ENCODE measurements around the gene ARL2BP. TPM values are rescaled to one million over a fixed set of nuclear protein-coding genes. Genes with fewer than 3 reads are reported as not detected.

ARL2BP gene
- total RNA-seq, 2 donors from 2014 or later: 54.7 to 64.0 TPM

GRCh38 chr16:57216968-57217367 lies 28.1 kb upstream of the ARL2BP start:
- no peak for TF ChIP-seq CTCF (IDR thresholded peaks at IDR 0.05)
- H3K4me3 ChIP-seq: no peak overlapping the region
- DNase-seq (ENCODE audit: low spot score) (no peak), ATAC-seq (ENCODE audit: insufficient number of reproducible peaks, low FRiP score, low read depth) (no peak)
- peaks cover 60% of the 10 kb centered on the region for H3K36me3 ChIP-seq
- no peaks in the 10 kb centered on the region for H3K27me3 ChIP-seq (replicated peaks; ENCODE audit: insufficient read depth)
- H3K4me1 ChIP-seq (ENCODE audit: control insufficient read depth in 1 of 2, low read depth in 2 of 2): no peaks in the 10 kb centered on the region
- peaks cover 4% of the 10 kb centered on the region for H3K9me3 ChIP-seq
- H3K27ac ChIP-seq: no peak overlapping the region

GRCh38 chr16:57223057-57223456 lies 22.0 kb upstream of the ARL2BP start:
- no peak for TF ChIP-seq CTCF (IDR thresholded peaks at IDR 0.05)
- ATAC-seq (ENCODE audit: insufficient number of reproducible peaks, low FRiP score, low read depth): no peak
- H3K36me3 ChIP-seq: peaks cover 53% of the 10 kb centered on the region
- no peak for DNase-seq (ENCODE audit: low spot score)
- H3K4me3 ChIP-seq: no peak overlapping the region
- H3K27ac ChIP-seq: no peak overlapping the region
- H3K9me3 ChIP-seq: no peaks in the 10 kb centered on the region
- H3K4me1 ChIP-seq (ENCODE audit: control insufficient read depth in 1 of 2, low read depth in 2 of 2): no peaks in the 10 kb centered on the region
- H3K27me3 ChIP-seq (replicated peaks; ENCODE audit: insufficient read depth): no peaks in the 10 kb centered on the region

GRCh38 chr16:57224651-57225335 lies 20.3 kb upstream of the ARL2BP start:
- Histone ChIP-seq H3K4me1 (ENCODE audit: control insufficient read depth in 1 of 2, low read depth in 2 of 2) (no peaks in the 10 kb centered on the region), H3K27ac (no peak overlapping the region), H3K27me3 (replicated peaks; ENCODE audit: insufficient read depth) (no peaks in the 10 kb centered on the region), H3K9me3 (no peaks in the 10 kb centered on the region), H3K36me3 (peaks cover 55% of the 10 kb centered on the region), H3K4me3 (no peak overlapping the region)
- TF ChIP-seq CTCF (IDR thresholded peaks at IDR 0.05): no peak
- ATAC-seq (ENCODE audit: insufficient number of reproducible peaks, low FRiP score, low read depth) (no peak), DNase-seq (ENCODE audit: low spot score) (no peak)

GRCh38 chr16:57225978-57226377 lies 19.1 kb upstream of the ARL2BP start:
- H3K27me3 ChIP-seq (replicated peaks; ENCODE audit: insufficient read depth): no peaks in the 10 kb centered on the region
- H3K36me3 ChIP-seq: peaks cover 55% of the 10 kb centered on the region
- DNase-seq (ENCODE audit: low spot score) (no peak), ATAC-seq (ENCODE audit: insufficient number of reproducible peaks, low FRiP score, low read depth) (no peak)
- H3K4me3 ChIP-seq: no peak overlapping the region
- H3K9me3 ChIP-seq: no peaks in the 10 kb centered on the region
- H3K27ac ChIP-seq: no peak overlapping the region
- no peak for TF ChIP-seq CTCF (IDR thresholded peaks at IDR 0.05)
- H3K4me1 ChIP-seq (ENCODE audit: control insufficient read depth in 1 of 2, low read depth in 2 of 2): no peaks in the 10 kb centered on the region

GRCh38 chr16:57226701-57227621 lies 18.1 kb upstream of the ARL2BP start:
- no peaks in the 10 kb centered on the region for H3K27me3 ChIP-seq (replicated peaks; ENCODE audit: insufficient read depth)
- H3K36me3 ChIP-seq: peaks cover 56% of the 10 kb centered on the region
- no peak overlapping the region for H3K4me3 ChIP-seq
- ATAC-seq (ENCODE audit: insufficient number of reproducible peaks, low FRiP score, low read depth) (no peak), DNase-seq (ENCODE audit: low spot score) (no peak)
- no peak for TF ChIP-seq CTCF (IDR thresholded peaks at IDR 0.05)
- H3K4me1 ChIP-seq (ENCODE audit: control insufficient read depth in 1 of 2, low read depth in 2 of 2): no peaks in the 10 kb centered on the region
- no peaks in the 10 kb centered on the region for H3K9me3 ChIP-seq
- H3K27ac ChIP-seq: no peak overlapping the region
